ENCODE results near the gene CYP26A1.

DNA sequence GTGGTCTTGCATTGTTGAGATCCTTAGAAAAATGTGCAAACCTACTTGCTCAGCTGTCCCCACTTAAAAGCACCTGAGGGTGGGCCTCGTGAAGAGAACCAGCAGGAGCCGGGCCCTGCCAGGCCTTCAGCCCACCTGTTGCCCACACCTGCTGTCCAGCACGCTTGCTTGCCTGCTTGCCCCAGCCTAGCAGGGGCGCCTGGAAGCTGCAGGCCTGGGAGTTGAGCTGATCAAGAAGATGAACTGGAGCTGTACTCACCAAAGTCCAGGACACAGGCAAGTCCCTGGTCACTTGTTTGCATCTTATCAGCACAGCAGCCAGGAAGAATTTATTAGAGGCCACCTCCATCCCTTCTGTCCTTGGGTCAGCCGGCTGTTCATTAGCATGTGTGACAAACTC is 23.2 kb downstream of the CYP26A1 start:
- TF ChIP-seq, protein P1, sequence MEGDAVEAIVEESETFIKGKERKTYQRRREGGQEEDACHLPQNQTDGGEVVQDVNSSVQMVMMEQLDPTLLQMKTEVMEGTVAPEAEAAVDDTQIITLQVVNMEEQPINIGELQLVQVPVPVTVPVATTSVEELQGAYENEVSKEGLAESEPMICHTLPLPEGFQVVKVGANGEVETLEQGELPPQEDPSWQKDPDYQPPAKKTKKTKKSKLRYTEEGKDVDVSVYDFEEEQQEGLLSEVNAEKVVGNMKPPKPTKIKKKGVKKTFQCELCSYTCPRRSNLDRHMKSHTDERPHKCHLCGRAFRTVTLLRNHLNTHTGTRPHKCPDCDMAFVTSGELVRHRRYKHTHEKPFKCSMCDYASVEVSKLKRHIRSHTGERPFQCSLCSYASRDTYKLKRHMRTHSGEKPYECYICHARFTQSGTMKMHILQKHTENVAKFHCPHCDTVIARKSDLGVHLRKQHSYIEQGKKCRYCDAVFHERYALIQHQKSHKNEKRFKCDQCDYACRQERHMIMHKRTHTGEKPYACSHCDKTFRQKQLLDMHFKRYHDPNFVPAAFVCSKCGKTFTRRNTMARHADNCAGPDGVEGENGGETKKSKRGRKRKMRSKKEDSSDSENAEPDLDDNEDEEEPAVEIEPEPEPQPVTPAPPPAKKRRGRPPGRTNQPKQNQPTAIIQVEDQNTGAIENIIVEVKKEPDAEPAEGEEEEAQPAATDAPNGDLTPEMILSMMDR (IDR thresholded peaks at IDR 0.05; ENCODE audit: insufficient read depth, low read depth, low read length) = no peak
- TF ChIP-seq EZH2 (IDR thresholded peaks at IDR 0.05; ENCODE audit: insufficient read depth, low read length) = no peak

All from astrocyte (in vitro differentiated cells and primary cell).